ENCODE measurements around the gene HSPA9.

DNA sequence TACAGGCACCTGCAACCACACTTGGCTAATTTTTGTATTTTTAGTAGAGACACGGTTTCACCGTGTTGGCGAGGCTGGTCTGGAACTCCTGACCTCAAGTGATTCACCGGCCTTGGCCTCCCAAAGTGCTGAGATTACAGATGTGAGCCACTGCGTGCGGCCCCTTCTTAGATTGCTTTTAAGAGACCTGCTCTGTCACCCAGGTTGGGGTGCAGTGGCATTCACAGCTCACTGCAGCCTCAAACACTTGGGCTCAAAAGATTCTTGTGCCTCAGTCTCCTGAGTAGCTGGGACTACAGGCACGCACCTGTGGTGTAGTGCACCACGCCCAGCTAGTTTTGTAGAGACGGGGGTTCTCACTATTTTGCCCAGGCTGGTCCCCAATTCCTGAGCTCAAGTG lies 11.0 kb downstream of the HSPA9 start:
- TF ChIP-seq POLR2AphosphoS5 (IDR thresholded peaks at IDR 0.05; ENCODE audit: low read depth, low read length), result no peak
- no peak for TF ChIP-seq SIN3A (IDR thresholded peaks at IDR 0.05; ENCODE audit: borderline replicate concordance, insufficient read depth, low read length)
- TF ChIP-seq TAF1 (IDR thresholded peaks at IDR 0.05; ENCODE audit: borderline replicate concordance, insufficient read depth, low read length), result no peak
